ENCODE measurements around the gene FYB1. TPM values are rescaled to one million over a fixed set of nuclear protein-coding genes. Genes with fewer than 3 reads are reported as not detected.
"Not testable (repeated sequence)": the region's sequence is repeated elsewhere in the genome, so short reads cannot be mapped to it uniquely, and the experiment has no call there.

Gene FYB1
- total RNA-seq, 1 experiment from 2014 or later, result 0.12 TPM

DNA sequence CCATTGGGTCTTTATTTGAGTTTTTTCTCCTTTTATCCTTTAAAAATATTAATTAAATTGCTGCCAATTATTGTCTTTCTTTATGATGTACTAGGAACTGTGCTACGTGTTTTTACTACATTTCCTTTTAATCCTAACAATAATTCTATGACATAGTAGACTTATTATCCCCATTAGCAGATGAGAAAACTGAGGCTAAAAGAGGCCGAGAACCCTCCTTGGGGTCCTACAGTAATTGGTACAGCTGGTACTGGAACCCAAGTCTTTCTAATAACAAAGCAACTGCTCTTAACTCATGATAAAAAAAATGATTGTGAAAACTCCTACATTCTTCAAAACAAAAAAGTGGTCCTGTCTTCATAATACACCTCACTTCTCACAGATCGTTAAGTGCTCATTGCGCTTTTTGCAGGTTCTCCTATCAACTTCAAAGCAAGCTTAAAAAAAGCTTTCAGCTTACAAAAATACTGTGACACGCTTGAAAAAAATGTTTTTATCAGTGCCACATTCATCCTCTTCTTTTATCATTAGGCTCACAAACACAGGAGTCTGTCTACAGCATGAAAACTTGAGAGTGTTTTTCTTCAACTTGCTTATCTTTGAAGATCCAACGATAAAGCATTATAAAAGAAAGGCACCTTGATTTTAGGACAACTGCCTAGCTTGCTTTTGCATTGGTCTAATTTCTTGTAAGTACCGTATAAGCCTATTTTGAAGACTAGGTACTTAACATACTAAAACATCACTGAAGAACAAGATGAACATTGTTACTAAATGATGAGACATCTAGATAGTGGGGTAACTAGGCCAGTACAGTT, 32.4 kb downstream of the FYB1 start:
- Mint-ChIP-seq H3K27ac (ENCODE audit: low read depth, unreplicated experiment) (no peak overlapping the region), H3K4me1 (ENCODE audit: insufficient read depth, unreplicated experiment) (no peaks in the 10 kb centered on the region), H3K27me3 (ENCODE audit: insufficient read depth, unreplicated experiment) (no peaks in the 10 kb centered on the region), H3K9me3 (ENCODE audit: unreplicated experiment) (no peaks in the 10 kb centered on the region), H3K36me3 (ENCODE audit: insufficient read depth, unreplicated experiment) (peaks cover 6% of the 10 kb centered on the region), H3K4me3 (ENCODE audit: unreplicated experiment) (no peak overlapping the region)
- TF ChIP-seq CTCF (IDR thresholded peaks at IDR 0.05; ENCODE audit: unreplicated experiment), result no peak
- ChIA-PET CTCF (interaction anchor here (0.6 to 2.4 kb wide), 6 partner anchors 26 to 351 kb away, joined by 3 to 7 read pairs (median 4); no protein-coding TSS in a partner anchor), POLR2A (interaction anchor here (0.9 kb wide), 1 partner anchor 8 kb away, joined by 3 read pairs; no protein-coding TSS in a partner anchor)
- intact Hi-C loops (cut with micrococcal nuclease), result no loop called here
- no TSS peak for BruUV-seq (replicated peaks)
- DNase-seq (ENCODE audit: unreplicated experiment), result no peak

DNA sequence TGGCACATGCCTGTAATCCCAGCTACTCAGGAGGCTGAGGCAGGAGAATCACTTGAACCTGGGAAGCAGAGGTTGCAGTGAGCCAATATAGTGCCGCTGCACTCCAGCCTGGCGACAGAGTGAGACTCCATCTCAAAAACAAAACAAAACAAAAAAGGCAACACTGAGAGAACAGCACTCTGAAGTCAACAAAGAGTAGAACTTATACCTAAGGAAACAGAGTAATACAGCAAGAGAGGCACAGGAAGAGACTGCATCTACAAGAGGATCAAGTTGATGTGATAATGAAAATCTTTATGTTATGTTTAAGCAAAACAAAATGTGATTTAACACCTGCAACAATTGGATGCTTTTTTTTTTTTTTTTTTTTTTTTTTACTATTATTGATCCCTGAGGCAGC, 33.1 kb downstream of the FYB1 start:
- DNase-seq (ENCODE audit: unreplicated experiment), result no peak
- H3K27ac Mint-ChIP-seq (ENCODE audit: low read depth, unreplicated experiment), result no peak overlapping the region
- POLR2A ChIA-PET, result interaction anchor here (0.9 kb wide), 1 partner anchor 8 kb away, joined by 3 read pairs; no protein-coding TSS in a partner anchor
- no peak for TF ChIP-seq CTCF (IDR thresholded peaks at IDR 0.05; ENCODE audit: unreplicated experiment)
- H3K36me3 Mint-ChIP-seq (ENCODE audit: insufficient read depth, unreplicated experiment), result peaks cover 6% of the 10 kb centered on the region
- CTCF ChIA-PET, result interaction anchor here (1.1 to 2.4 kb wide), 2 partner anchors 31 to 97 kb away, joined by 5 to 7 read pairs; no protein-coding TSS in a partner anchor
- intact Hi-C loops (cut with micrococcal nuclease), result no loop called here
- BruUV-seq (replicated peaks), result no TSS peak
- no peaks in the 10 kb centered on the region for H3K4me1 Mint-ChIP-seq (ENCODE audit: insufficient read depth, unreplicated experiment)
- no peaks in the 10 kb centered on the region for H3K27me3 Mint-ChIP-seq (ENCODE audit: insufficient read depth, unreplicated experiment)
- no peak overlapping the region for H3K4me3 Mint-ChIP-seq (ENCODE audit: unreplicated experiment)
- no peaks in the 10 kb centered on the region for H3K9me3 Mint-ChIP-seq (ENCODE audit: unreplicated experiment)

DNA sequence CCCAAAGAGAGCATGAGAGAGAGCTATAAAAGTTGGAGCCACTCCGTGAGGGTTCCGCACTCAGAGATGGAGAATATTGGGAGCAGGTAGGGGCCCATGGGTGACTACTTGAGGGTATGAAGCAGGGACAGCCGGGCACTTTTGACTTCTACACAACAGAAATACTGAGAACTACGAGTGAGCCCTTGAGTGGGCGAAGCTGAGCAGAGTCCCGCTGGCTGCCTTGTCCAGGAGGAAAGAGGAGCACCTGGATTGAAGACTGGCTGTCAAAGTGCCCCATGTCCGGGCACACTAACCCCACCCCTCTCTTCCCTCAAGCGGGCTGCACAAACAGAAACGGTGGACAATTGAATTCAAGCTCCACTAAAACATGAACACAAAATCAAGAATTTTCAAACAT, 33.6 kb downstream of the FYB1 start:
- POLR2A ChIA-PET, result no interaction called here

GRCh38 chr5:39179561-39179960, 39.8 kb downstream of the FYB1 start:
- H3K4me1 Mint-ChIP-seq (ENCODE audit: insufficient read depth, unreplicated experiment); intact Hi-C loops (cut with micrococcal nuclease); H3K27me3 Mint-ChIP-seq (ENCODE audit: insufficient read depth, unreplicated experiment); BruUV-seq (replicated peaks); H3K4me3 Mint-ChIP-seq (ENCODE audit: unreplicated experiment); H3K27ac Mint-ChIP-seq (ENCODE audit: low read depth, unreplicated experiment); DNase-seq (ENCODE audit: unreplicated experiment); H3K9me3 Mint-ChIP-seq (ENCODE audit: unreplicated experiment); POLR2A ChIA-PET; H3K36me3 Mint-ChIP-seq (ENCODE audit: insufficient read depth, unreplicated experiment): not testable (repeated sequence)
- CTCF ChIA-PET, result interaction anchor here (0.7 kb wide), 1 partner anchor 394 kb away, joined by 3 read pairs; no protein-coding TSS in a partner anchor

More for the DNA sequence above, 33.6 kb downstream of the FYB1 start:
- no peak for DNase-seq (ENCODE audit: unreplicated experiment)
- Mint-ChIP-seq H3K27ac (ENCODE audit: low read depth, unreplicated experiment) (no peak overlapping the region), H3K4me1 (ENCODE audit: insufficient read depth, unreplicated experiment) (no peaks in the 10 kb centered on the region), H3K9me3 (ENCODE audit: unreplicated experiment) (no peaks in the 10 kb centered on the region), H3K4me3 (ENCODE audit: unreplicated experiment) (no peak overlapping the region), H3K27me3 (ENCODE audit: insufficient read depth, unreplicated experiment) (no peaks in the 10 kb centered on the region), H3K36me3 (ENCODE audit: insufficient read depth, unreplicated experiment) (peaks cover 6% of the 10 kb centered on the region)
- CTCF ChIA-PET, result interaction anchor here (1.1 to 2.4 kb wide), 2 partner anchors 31 to 98 kb away, joined by 5 to 7 read pairs; no protein-coding TSS in a partner anchor
- no peak for TF ChIP-seq CTCF (IDR thresholded peaks at IDR 0.05; ENCODE audit: unreplicated experiment)
- intact Hi-C loops (cut with micrococcal nuclease), result no loop called here
- BruUV-seq (replicated peaks), result no TSS peak

Data from MCF 10A (cell line).